ENCODE data around the gene LPAR3. TPM values are rescaled to one million over a fixed set of nuclear protein-coding genes. Genes with fewer than 3 reads are reported as not detected.

Gene LPAR3
- total and polyA plus RNA-seq, 12 donors = 4.7 to 17.3 (median 10.7) TPM

GRCh38 chr1:84809023-84809422, 84.0 kb downstream of the LPAR3 start:
- DNase-seq (no peak), ATAC-seq (no peak)
- TF ChIP-seq CTCF (IDR thresholded peaks at IDR 0.05) = no peak
- peaks cover 0 to 8% (median 0%) of the 10 kb centered on the region in 7 donors for H3K27me3 ChIP-seq
- no peaks in the 10 kb centered on the region for H3K9me3 ChIP-seq
- 96 to 97% methylated on average over 3 of the region's 3 CpGs for WGBS, 2 donors
- no peaks in the 10 kb centered on the region for H3K4me1 ChIP-seq
- intact Hi-C loops (cut with DNase I) = no loop called here
- no peak overlapping the region for H3K4me3 ChIP-seq
- H3K36me3 ChIP-seq = no peaks in the 10 kb centered on the region
- H3K27ac ChIP-seq = no peak overlapping the region

GRCh38 chr1:84803604-84804003, 89.4 kb downstream of the LPAR3 start:
- DNase-seq (no peak), ATAC-seq (no peak)
- intact Hi-C loops (cut with DNase I) = no loop called here
- H3K4me3 ChIP-seq = no peak overlapping the region
- no peaks in the 10 kb centered on the region for H3K9me3 ChIP-seq
- no peak for TF ChIP-seq CTCF (IDR thresholded peaks at IDR 0.05)
- peaks cover 0 to 6% (median 0%) of the 10 kb centered on the region in 7 donors for H3K27me3 ChIP-seq
- 92 to 95% methylated on average over 1 of the region's 1 CpG for WGBS, 2 donors
- no peaks in the 10 kb centered on the region for H3K36me3 ChIP-seq
- H3K27ac ChIP-seq = no peak overlapping the region
- H3K4me1 ChIP-seq = no peaks in the 10 kb centered on the region

- ATAC-seq (no peak), DNase-seq (no peak)
- 79 to 86% methylated on average over 1 of the region's 1 CpG for WGBS, 2 donors
- H3K36me3 ChIP-seq = no peaks in the 10 kb centered on the region
- H3K9me3 ChIP-seq = no peaks in the 10 kb centered on the region
- no peak overlapping the region for H3K4me3 ChIP-seq
- no peaks in the 10 kb centered on the region for H3K27me3 ChIP-seq
- H3K4me1 ChIP-seq = peaks cover 0 to 4% (median 0%) of the 10 kb centered on the region in 9 donors
- no peak for TF ChIP-seq CTCF (IDR thresholded peaks at IDR 0.05)
- intact Hi-C loops (cut with DNase I) = no loop called here
- no peak overlapping the region for H3K27ac ChIP-seq
Measured at GRCh38 chr1:84802567-84803232, 90.3 kb downstream of the LPAR3 start.

GRCh38 chr1:84800090-84801073, 92.6 kb downstream of the LPAR3 start:
- TF ChIP-seq CTCF (IDR thresholded peaks at IDR 0.05) = no peak
- H3K9me3 ChIP-seq = no peaks in the 10 kb centered on the region
- ATAC-seq = no peak
- H3K4me1 ChIP-seq = peaks cover 0 to 5% (median 0%) of the 10 kb centered on the region in 9 donors
- no peaks in the 10 kb centered on the region for H3K27me3 ChIP-seq
- 78 to 81% methylated on average over 7 of the region's 7 CpGs for WGBS, 2 donors
- no peak for DNase-seq
- intact Hi-C loops (cut with DNase I) = no loop called here
- no peaks in the 10 kb centered on the region for H3K36me3 ChIP-seq
- H3K4me3 ChIP-seq = no peak overlapping the region
- no peak overlapping the region for H3K27ac ChIP-seq
